H1 (cell line): ENCODE measurements around the gene TWF2. TPM values are rescaled to one million over a fixed set of nuclear protein-coding genes. Genes with fewer than 3 reads are reported as not detected.

Experiments
- CHD2 ChIP-seq: IDR thresholded peaks from 2 replicates; pipeline ENCODE4 v1.6.1; 2012; ENCODE audit warnings: low read length, improper control_type of control experiment
- KDM1A ChIP-seq: fragments of 200-600, 300-600 bp; sonication (generic); IDR thresholded peaks from 2 replicates; pipeline ENCODE4 v1.7.1; 2016; ENCODE audit warnings: mild to moderate bottlenecking, low read length, borderline replicate concordance
- NANOG ChIP-seq: IDR thresholded peaks from 2 replicates; pipeline ENCODE4 v1.6.1; 2011; ENCODE audit warnings: low read length, low read depth, mild to moderate bottlenecking, inconsistent platforms; ENCODE audit not compliant: insufficient read depth, poor library complexity, severe bottlenecking
- SP1 ChIP-seq: IDR thresholded peaks from 2 replicates; pipeline ENCODE4 v1.6.1; 2011; ENCODE audit warnings: low read depth, low read length
- TEAD4 ChIP-seq: IDR thresholded peaks from 2 replicates; pipeline ENCODE4 v1.6.1; 2012; ENCODE audit warnings: low read depth, low read length, inconsistent platforms, mixed read lengths
- polyA plus RNA-seq, 7 experiments: library from polyadenylated mRNA; depleted of rRNA in 3 of 7; stranded (reverse) in 5 of 7; unstranded in 2 of 7; fragments of >200 nt in 5 of 7; fragments of 200-250 nt in 2 of 7; gene quantifications; 1 replicate in 5 of 7; 2 replicates in 1 of 7; 4 replicates in 1 of 7; pipeline versions ENCODE4 v1.2.1 to v1.2.3, GENCODE V29; 2011 to 2013; ENCODE audit warnings: missing spikeins in 2 of 7, mixed read lengths in 2 of 7
- total RNA-seq: library from RNA; stranded (reverse); fragmentation: NEBNext Ultra II Directional; extraction: Animal tissue kit (Norgen Biotek cat#: 25700); gene quantifications from 2 replicates; pipeline ENCODE4 v1.2.1, GENCODE V29; 2021

TWF2 gene
- total and polyA plus RNA-seq, 2 of the 8 experiments (the other 6 are each of a cell fraction or from before 2014, with no cell fraction given): 65.2 to 90.4 TPM

GRCh38 chr3:52246728-52247408 is 7.9 kb upstream of the TWF2 start (continued):
- TF ChIP-seq NANOG (no peak), TEAD4 (no peak), SP1 (no peak), KDM1A (no peak), CHD2 (no peak)
